ENCODE measurements around the gene NOTCH1.

GRCh38 chr9:136587145-136587943 is 41.5 kb upstream of the NOTCH1 start:
- TF ChIP-seq MXI1 (IDR thresholded peaks at IDR 0.05; ENCODE audit: borderline replicate concordance, low read depth, low read length): no peak
- no peak for TF ChIP-seq CTCF (conservative IDR thresholded peaks at IDR 0.05; ENCODE audit: low read depth, low read length)
- TF ChIP-seq POLR2A (IDR thresholded peaks at IDR 0.05; ENCODE audit: low read depth, low read length): no peak
- TF ChIP-seq MAFK (IDR thresholded peaks at IDR 0.05; ENCODE audit: low read depth, low read length): no peak
- no peak for TF ChIP-seq NFE2L2 (IDR thresholded peaks at IDR 0.05; ENCODE audit: low read depth, low read length)
- no peak for TF ChIP-seq RCOR1 (IDR thresholded peaks at IDR 0.05; ENCODE audit: insufficient replicate concordance, low read length)
- no peak for TF ChIP-seq BHLHE40 (IDR thresholded peaks at IDR 0.05; ENCODE audit: low read depth, low read length)
- no peak for TF ChIP-seq SMC3 (IDR thresholded peaks at IDR 0.05; ENCODE audit: low read depth, low read length)
- no peak; the same call in 1 of the 2 replicates for TF ChIP-seq RAD21 (IDR thresholded peaks at IDR 0.05; ENCODE audit: low read length)
- TF ChIP-seq RFX5 (IDR thresholded peaks at IDR 0.05; ENCODE audit: low read depth, low read length): no peak
- TF ChIP-seq USF2 (IDR thresholded peaks at IDR 0.05; ENCODE audit: low read depth, low read length): no peak
- peak; percentile 65; the same call in 1 of the 2 replicates for TF ChIP-seq MAZ (IDR thresholded peaks at IDR 0.05; ENCODE audit: borderline replicate concordance, low read depth, low read length)
- TF ChIP-seq CHD1 (IDR thresholded peaks at IDR 0.05; ENCODE audit: low read depth, low read length): no peak

Data from IMR-90 (cell line).